Lung (tissue), 12 donors: ENCODE measurements around the gene CRTAC1. TPM values are rescaled to one million over a fixed set of nuclear protein-coding genes. Genes with fewer than 3 reads are reported as not detected.

ENCODE experiments used
- ATAC-seq: fragments of 200-7000 bp; cut with Tn5 transposase; one replicate; pipeline ENCODE4 v1.9.1; 2020; ENCODE audit warnings: moderate number of reproducible peaks; ENCODE audit not compliant: insufficient read depth, low FRiP score
- DNase-seq, 3 donors: peaks; one replicate each; pipeline ENCODE4 v3.0.0-alpha.2; 2013 to 2017
- H3K27ac ChIP-seq, 2 donors: one replicate each; pipeline ENCODE4 v1.5.1; 2013; ENCODE audit warnings: mild to moderate bottlenecking in 2 of 2, moderate library complexity in 2 of 2, control low read depth in 1 of 2, inconsistent platforms in 1 of 2, low read depth in 1 of 2, low read length in 1 of 2
- H3K27me3 ChIP-seq, 3 donors: one replicate each; pipeline ENCODE4 v1.5.1; 2013; ENCODE audit warnings: low read length in 2 of 3; ENCODE audit not compliant: control insufficient read depth in 3 of 3, insufficient read depth in 3 of 3
- H3K36me3 ChIP-seq, 4 donors: one replicate each; pipeline ENCODE4 v1.5.1; 2013; ENCODE audit warnings: low read length in 4 of 4, mild to moderate bottlenecking in 1 of 4, moderate library complexity in 1 of 4; ENCODE audit not compliant: control insufficient read depth in 4 of 4, insufficient read depth in 4 of 4
- H3K4me1 ChIP-seq, 5 donors: one replicate each; pipeline ENCODE4 v1.5.1; 2013; ENCODE audit warnings: low read length in 5 of 5, mild to moderate bottlenecking in 2 of 5, moderate library complexity in 1 of 5; ENCODE audit not compliant: control insufficient read depth in 5 of 5, insufficient read depth in 5 of 5
- H3K4me3 ChIP-seq: one replicate; pipeline ENCODE4 v1.5.1; 2013; ENCODE audit warnings: mild to moderate bottlenecking, control low read depth, moderate library complexity
- H3K9ac ChIP-seq, 2 donors: one replicate each; pipeline ENCODE4 v1.5.1; 2013; ENCODE audit warnings: low read length in 2 of 2, control low read depth in 1 of 2; ENCODE audit not compliant: insufficient read depth in 1 of 2
- H3K9me3 ChIP-seq, 4 donors: one replicate each; pipeline ENCODE4 v1.5.1; 2013; ENCODE audit warnings: low read length in 3 of 4, mild to moderate bottlenecking in 1 of 4, moderate library complexity in 1 of 4; ENCODE audit not compliant: control insufficient read depth in 4 of 4, insufficient read depth in 3 of 4
- WGBS, 2 donors: extraction: QIAGEN DNeasy Blood & Tissue Kit; methylation state at CpG; one replicate each; pipeline ENCODE4 v1.1.7; 2013; 5-methylcytosine and 5-hydroxymethylcytosine counted together
- polyA plus RNA-seq, 2 donors: library from polyadenylated mRNA; stranded (reverse); fragments of 200-250 nt; gene quantifications; one replicate each; pipeline ENCODE4 v1.2.1, GENCODE V29; 2013
- total RNA-seq, 2 donors: library from RNA; depleted of rRNA in 1 of 2; stranded (reverse); fragments of >200 nt in 1 of 2; gene quantifications; one replicate each; pipeline ENCODE4 v1.2.1, GENCODE V29; 2014 to 2021
- TF ChIP-seq, protein P1 (sequence below): IDR thresholded peaks from 2 replicates; pipeline ENCODE4 v1.5.1; 2012; ENCODE audit warnings: mild to moderate bottlenecking; ENCODE audit errors: control extremely low read depth, extremely low read depth
- donor health status: control.
- donor health status: control.
- donor health status: Bipolar disorder and iron deficiency.
- donor health status: healthy.
- donor health status: DM: yes; HTN: yes; CAD: no.

The CRTAC1 gene
- total and polyA plus RNA-seq, 4 donors, result 45.8 to 82.4 (median 54.3) TPM

GRCh38 chr10:97889461-97890265 lies 140.8 kb downstream of the CRTAC1 start:
- H3K27me3 ChIP-seq, result no peaks in the 10 kb centered on the region
- WGBS, 2 donors, result 48 to 55% methylated on average over 18 of the region's 18 CpGs
- DNase-seq (peak; percentile 12 to 35 (median 24)), ATAC-seq (peak; percentile 28)
- H3K27ac ChIP-seq, result peak overlapping the region in 1 of 2 donors; percentile 93
- peaks cover 0 to 9% (median 2%) of the 10 kb centered on the region in 5 donors for H3K4me1 ChIP-seq
- TF ChIP-seq, protein P1, sequence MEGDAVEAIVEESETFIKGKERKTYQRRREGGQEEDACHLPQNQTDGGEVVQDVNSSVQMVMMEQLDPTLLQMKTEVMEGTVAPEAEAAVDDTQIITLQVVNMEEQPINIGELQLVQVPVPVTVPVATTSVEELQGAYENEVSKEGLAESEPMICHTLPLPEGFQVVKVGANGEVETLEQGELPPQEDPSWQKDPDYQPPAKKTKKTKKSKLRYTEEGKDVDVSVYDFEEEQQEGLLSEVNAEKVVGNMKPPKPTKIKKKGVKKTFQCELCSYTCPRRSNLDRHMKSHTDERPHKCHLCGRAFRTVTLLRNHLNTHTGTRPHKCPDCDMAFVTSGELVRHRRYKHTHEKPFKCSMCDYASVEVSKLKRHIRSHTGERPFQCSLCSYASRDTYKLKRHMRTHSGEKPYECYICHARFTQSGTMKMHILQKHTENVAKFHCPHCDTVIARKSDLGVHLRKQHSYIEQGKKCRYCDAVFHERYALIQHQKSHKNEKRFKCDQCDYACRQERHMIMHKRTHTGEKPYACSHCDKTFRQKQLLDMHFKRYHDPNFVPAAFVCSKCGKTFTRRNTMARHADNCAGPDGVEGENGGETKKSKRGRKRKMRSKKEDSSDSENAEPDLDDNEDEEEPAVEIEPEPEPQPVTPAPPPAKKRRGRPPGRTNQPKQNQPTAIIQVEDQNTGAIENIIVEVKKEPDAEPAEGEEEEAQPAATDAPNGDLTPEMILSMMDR, result no peak
- no peak overlapping the region for H3K4me3 ChIP-seq
- no peaks in the 10 kb centered on the region for H3K36me3 ChIP-seq
- no peaks in the 10 kb centered on the region for H3K9me3 ChIP-seq
- H3K9ac ChIP-seq, result no peak overlapping the region

DNA sequence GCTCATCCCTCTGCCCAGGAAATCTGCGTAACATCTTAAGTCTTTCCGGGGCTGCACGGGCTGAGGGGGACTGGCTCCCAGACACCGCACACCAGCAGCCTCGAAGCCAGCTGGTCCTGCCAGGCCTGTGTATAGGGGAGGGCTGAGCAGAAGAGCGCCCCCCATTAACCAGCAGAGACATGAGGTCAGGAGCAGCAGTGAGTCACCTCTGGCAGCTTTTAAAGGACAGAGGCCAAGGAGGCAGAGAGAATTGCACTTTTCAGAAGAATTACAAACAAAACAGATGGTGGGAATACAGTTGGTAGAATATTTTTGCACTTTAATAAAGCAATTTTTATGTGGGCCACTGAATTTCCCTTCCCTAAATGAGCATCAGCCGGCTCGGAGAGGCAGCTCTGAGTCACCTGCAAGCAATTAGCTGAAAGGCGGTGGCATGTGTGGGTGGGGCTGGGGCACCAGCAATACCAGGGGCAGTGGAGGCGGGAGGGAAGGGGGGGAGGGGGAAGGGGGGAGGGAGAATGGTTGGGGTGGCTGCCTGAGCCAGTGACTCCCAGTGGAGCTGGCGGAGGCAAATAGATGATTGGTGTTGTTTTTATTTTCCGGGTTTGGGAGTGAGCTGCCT lies 141.7 kb downstream of the CRTAC1 start:
- ATAC-seq (peak; percentile 35), DNase-seq (peak; percentile 11 to 39 (median 28))
- H3K4me3 ChIP-seq, result no peak overlapping the region
- H3K9me3 ChIP-seq, result no peaks in the 10 kb centered on the region
- TF ChIP-seq, protein P1, result no peak
- no peak overlapping the region for H3K9ac ChIP-seq
- H3K36me3 ChIP-seq, result no peaks in the 10 kb centered on the region
- peaks cover 0 to 9% (median 2%) of the 10 kb centered on the region in 5 donors for H3K4me1 ChIP-seq
- H3K27me3 ChIP-seq, result no peaks in the 10 kb centered on the region
- 51 to 74% methylated on average over 11 to 12 of the region's 12 CpGs for WGBS, 2 donors
- peak overlapping the region in 1 of 2 donors; percentile 93 for H3K27ac ChIP-seq

- no peaks in the 10 kb centered on the region for H3K9me3 ChIP-seq
- WGBS, 2 donors, result 89 to 95% methylated on average over 7 of the region's 7 CpGs
- H3K9ac ChIP-seq, result no peak overlapping the region
- ATAC-seq (no peak), DNase-seq (no peak)
- H3K27ac ChIP-seq, result peak overlapping the region in 1 of 2 donors; percentile 69
- no peaks in the 10 kb centered on the region for H3K27me3 ChIP-seq
- no peaks in the 10 kb centered on the region for H3K36me3 ChIP-seq
- no peak overlapping the region for H3K4me3 ChIP-seq
- TF ChIP-seq, protein P1, result no peak
- H3K4me1 ChIP-seq, result peaks cover 0 to 9% (median 2%) of the 10 kb centered on the region in 5 donors
These were observed 142.3 kb downstream of the CRTAC1 start for GRCh38 chr10:97888134-97888533.
